GM21447 (cell line): ENCODE measurements around the gene SORCS3.

ENCODE experiments used
- ATAC-seq: cut with Tn5 transposase; IDR thresholded peaks from one replicate; pipeline ENCODE4 v1.9.1; 2021; ENCODE audit not compliant: unreplicated experiment

The SORCS3 gene

GRCh38 chr10:104774234-104774633 lies 133.1 kb downstream of the SORCS3 start:
- no peak for ATAC-seq

- no peak for ATAC-seq
These were observed 136.2 kb downstream of the SORCS3 start for GRCh38 chr10:104777086-104777799.

- no peak for ATAC-seq
These were observed 137.3 kb downstream of the SORCS3 start for GRCh38 chr10:104778371-104778770.

DNA sequence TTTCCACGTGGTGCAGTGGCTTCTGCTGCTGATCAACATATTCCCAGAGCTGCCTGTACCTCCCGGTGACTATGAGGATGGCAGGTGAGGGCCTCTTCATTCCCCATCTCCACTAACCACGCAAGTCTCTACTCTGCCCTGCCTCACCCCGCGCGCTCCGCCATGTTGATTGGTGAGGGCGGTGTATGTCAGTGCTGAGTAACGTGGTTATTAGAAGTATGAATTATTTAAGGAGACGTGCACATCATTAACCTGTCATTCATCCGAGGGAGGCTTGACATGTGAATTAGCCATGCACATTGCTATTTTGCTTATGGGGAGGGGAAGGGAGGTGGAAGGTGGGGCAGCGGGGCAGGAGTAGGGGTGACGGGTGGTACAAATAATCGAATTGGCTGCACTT lies 138.6 kb downstream of the SORCS3 start:
- no peak for ATAC-seq

- no peak for ATAC-seq
These were observed 139.1 kb downstream of the SORCS3 start for GRCh38 chr10:104780165-104780564.

DNA sequence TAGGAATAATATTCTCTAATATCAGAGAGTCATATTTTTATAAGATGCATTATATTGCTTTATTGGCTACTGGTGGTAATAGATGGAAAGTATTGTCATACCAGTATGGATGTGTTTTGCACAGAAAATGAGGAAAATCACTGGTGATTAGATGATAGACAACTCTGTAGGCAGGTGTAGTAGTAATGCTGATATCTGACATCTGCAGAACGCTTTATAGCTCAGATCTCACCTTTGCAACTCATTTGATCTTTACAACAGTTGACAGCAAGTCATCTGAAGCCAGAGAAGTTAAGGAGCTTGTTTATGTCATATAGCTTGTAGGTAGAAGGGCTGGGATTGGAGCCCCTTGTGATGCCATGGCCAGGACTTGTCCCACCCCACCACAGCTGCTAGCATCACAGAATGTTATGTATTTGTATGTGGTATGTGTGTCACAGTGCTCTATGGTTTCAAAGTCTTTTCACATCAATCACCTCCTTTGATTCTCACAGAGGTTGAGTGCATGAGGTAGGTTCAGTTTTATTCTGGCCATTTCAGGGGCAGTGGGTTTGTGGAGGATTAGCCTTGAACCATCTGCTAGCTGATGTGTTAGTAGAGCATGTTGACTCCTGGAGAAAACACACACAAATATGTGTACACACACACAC lies 140.0 kb downstream of the SORCS3 start:
- ATAC-seq, result no peak

DNA sequence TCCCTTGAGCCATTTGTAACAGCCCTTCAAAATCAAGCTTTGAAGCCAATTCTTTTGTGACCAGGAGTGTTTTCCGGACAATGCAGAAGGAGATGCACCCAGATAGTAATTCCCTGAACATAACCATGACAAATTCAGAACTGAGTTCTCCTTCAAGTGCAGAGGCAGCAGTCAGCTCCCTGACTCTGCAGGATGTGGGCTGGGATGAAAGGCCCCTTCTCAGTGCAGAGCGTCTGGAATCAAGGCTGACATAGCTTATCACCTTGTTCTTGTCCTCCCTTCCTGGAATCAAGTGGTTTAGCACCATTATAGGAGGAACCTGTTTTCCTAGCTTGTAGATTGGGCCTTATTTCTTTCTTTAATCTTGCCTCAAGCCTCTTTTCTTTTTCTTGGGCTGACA lies 143.4 kb downstream of the SORCS3 start:
- ATAC-seq, result no peak

DNA sequence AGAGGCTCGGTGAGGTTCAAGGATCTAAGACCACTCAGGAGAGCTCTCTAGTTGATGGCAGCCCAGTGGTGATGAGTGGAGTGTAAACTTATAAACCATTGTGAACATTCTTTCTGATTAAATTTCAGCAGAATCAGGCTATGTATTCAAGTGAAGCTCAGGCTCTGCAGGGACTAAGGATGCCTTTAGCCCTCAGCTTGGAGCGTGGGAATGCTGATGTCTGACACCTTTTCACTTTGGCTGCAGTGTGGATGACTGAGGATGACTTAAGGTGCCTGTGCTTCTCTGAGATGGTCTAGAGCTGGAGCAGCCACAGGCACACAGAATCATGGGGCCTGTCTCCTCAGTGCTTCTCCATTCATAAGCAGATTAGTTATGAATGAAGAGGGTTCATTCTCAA lies 150.4 kb downstream of the SORCS3 start:
- no peak for ATAC-seq

DNA sequence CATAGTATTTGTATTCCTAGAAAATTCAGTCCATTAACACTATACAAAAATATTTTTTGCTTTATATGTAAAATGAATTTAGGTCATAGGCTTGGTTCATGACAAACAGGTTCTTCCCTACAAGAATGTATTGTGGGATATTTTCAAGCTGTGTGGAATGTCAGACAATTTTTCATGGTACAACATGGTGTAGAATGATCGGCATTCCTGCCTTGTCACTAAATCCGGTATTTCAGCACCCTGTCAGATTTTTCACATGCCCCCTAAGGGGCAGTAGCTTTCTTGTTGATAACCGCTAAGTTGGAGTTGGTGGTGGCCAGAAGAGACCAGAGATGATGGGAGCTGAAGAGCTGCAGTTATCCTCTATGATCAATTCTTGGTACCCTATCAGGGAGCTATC lies 154.3 kb downstream of the SORCS3 start:
- ATAC-seq, result no peak

GRCh38 chr10:104796823-104797222 lies 155.7 kb downstream of the SORCS3 start:
- no peak for ATAC-seq

- ATAC-seq, result no peak
These were observed 161.9 kb downstream of the SORCS3 start for GRCh38 chr10:104802941-104803340.

GRCh38 chr10:104804880-104805279 lies 163.8 kb downstream of the SORCS3 start:
- no peak for ATAC-seq

GRCh38 chr10:104806801-104807200 lies 165.7 kb downstream of the SORCS3 start:
- ATAC-seq, result no peak

GRCh38 chr10:104807581-104808310 lies 166.7 kb downstream of the SORCS3 start:
- no peak for ATAC-seq

- peak; percentile 65 for ATAC-seq
These were observed 168.4 kb downstream of the SORCS3 start for GRCh38 chr10:104809288-104810090.

DNA sequence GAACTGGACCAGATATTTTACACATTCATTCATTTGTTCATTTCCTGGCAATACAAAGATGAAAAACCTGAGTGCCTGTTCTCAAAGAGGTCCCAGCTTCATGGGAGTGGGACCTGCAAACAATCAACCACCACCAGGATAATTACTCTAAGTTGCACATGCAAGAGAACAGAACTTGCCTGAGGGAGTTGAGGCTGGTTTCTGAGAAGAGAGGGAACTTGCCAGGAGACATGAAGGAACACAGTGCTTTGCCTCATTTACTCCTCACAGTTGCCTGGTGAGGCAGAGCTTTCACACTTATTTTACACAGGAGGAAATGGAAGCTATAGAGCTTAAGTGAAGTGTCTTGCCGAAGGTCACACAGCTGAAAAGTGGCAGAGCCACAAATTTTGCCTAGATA lies 170.1 kb downstream of the SORCS3 start:
- no peak for ATAC-seq

GRCh38 chr10:104816501-104816900 lies 175.4 kb downstream of the SORCS3 start:
- no peak for ATAC-seq

DNA sequence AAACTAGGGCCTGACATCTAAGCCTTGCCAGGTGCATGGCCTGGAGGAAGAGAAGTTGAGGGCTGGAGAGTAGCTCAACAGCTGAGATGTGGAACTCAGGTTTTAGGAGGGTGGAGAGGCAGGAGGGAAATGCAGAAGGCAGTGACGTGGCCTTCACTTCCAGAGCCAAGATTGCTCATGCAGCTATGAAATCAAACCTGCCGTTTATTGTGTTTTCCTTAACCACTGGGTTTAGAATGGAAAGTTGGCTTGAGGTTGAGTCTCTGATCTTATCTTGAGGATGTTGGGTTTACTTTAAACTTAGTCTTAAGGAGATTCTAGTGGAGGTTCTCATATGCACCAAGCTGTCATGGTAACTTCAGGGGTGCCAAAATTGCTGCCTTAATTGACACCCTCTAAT lies 178.6 kb downstream of the SORCS3 start:
- no peak for ATAC-seq

- no peak for ATAC-seq
These were observed 181.0 kb downstream of the SORCS3 start for GRCh38 chr10:104822088-104822487.

GRCh38 chr10:104824380-104825006 lies 183.4 kb downstream of the SORCS3 start:
- ATAC-seq, result no peak

- no peak for ATAC-seq
These were observed 190.2 kb downstream of the SORCS3 start for GRCh38 chr10:104831272-104831671.
